OCI-LY3 (cell line): ENCODE results near the gene SBK1.

Source experiments
- EZH2phosphoT487 ChIP-seq: fragments of 200-600 bp; shearing (Covaris generic); IDR thresholded peaks from 2 replicates; pipeline ENCODE4 v1.6.1; 2018; ENCODE audit warnings: antibody characterized with exemption, mixed run types, low read depth
- TF ChIP-seq, protein P1 (sequence below): fragments of 200-600, 300-600 bp; sonication (generic); IDR thresholded peaks from 2 replicates; pipeline ENCODE4 v1.5.1; 2014; ENCODE audit warnings: antibody characterized with exemption, low read length, low read depth

DNA sequence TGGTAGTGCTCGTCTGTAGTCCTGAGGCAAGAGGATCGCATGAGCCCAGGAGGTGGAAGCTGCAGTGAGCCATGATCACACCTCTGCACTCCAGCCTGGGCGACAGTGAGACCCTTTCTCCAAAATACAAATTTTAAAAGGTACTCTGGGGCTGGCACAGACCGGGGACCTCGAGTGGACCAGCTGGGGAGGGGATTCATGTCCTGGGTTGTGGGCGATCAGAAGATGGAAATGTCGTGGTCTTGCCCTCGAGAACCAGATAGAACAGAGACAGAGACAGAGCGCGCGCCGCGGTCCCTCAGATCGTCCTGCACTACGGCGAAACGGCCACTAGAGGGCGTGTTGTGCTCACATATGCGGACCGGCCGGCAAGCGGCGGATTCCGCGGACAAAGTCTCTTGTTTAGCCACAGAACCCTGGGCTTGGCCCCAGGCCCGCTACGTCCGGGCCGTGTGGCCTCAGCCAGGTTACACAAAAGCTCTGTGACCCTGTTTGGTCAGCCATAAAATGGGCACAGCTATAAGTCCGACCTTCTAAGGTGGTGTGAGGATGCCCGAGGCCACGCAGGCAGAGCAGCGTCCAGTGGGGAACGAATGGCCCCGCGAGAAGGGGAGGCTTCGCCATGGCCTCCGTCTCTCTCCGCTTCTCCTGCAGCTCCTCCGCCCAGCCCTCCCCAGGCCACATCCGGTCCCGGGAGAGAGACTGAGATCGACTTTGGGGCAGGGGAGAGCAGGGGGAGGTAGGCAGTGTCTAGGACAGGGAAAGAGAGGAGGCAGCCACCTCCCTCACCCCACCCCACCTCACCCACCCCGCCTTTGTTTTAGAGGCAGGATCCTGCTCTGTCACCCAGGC lies 14.6 kb upstream of the SBK1 start:
- TF ChIP-seq, protein P1, sequence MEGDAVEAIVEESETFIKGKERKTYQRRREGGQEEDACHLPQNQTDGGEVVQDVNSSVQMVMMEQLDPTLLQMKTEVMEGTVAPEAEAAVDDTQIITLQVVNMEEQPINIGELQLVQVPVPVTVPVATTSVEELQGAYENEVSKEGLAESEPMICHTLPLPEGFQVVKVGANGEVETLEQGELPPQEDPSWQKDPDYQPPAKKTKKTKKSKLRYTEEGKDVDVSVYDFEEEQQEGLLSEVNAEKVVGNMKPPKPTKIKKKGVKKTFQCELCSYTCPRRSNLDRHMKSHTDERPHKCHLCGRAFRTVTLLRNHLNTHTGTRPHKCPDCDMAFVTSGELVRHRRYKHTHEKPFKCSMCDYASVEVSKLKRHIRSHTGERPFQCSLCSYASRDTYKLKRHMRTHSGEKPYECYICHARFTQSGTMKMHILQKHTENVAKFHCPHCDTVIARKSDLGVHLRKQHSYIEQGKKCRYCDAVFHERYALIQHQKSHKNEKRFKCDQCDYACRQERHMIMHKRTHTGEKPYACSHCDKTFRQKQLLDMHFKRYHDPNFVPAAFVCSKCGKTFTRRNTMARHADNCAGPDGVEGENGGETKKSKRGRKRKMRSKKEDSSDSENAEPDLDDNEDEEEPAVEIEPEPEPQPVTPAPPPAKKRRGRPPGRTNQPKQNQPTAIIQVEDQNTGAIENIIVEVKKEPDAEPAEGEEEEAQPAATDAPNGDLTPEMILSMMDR: peak; percentile 89
- no peak for TF ChIP-seq EZH2phosphoT487
